Activated CD4-positive, alpha-beta T cell treated with anti-CD3 and anti-CD28 coated beads for 48 hours (primary cell): ENCODE measurements around the gene RASSF1.

Source experiments
- DNase-seq: peaks from one replicate; pipeline ENCODE4 v3.0.0-alpha.2; 2020

RASSF1 gene

DNA sequence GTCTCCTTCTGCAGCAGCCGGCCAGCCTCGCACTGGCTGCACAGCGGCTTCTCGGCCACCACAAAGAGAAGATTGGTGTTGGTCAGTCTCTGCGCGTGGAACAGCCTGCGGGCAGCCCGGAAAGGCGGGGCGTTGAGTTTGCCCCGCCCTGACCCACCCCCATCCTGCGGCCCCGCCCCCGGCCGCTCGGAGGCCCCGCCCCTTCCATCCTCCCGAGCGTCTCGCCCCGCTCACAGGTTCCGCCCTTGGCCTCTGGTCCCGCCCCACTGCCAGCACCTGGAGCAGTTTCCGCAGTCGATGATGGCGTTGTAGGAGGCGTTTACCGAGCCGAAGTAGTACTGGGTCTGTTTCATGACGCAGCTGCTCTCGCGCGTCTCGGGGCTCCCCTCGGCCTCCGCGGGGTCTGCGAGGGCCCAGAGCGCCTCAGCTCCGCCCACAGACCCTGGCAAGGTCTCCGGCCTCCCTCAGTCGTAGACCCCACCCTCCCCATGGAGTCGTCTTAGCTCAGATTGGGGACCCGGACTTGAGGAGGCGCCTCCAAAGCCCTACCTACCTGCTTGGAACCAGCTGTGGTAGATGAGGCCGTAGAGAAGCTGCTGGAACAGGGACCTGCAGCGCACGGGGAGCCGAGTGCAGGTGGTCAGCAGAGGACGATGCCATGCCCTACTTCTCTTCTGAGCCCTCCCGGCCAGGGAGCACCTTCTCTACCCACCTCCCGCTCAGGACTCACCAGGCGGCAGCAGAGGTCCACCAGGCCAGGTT lies 24.6 kb upstream of the RASSF1 start:
- DNase-seq = peak; percentile 96

DNA sequence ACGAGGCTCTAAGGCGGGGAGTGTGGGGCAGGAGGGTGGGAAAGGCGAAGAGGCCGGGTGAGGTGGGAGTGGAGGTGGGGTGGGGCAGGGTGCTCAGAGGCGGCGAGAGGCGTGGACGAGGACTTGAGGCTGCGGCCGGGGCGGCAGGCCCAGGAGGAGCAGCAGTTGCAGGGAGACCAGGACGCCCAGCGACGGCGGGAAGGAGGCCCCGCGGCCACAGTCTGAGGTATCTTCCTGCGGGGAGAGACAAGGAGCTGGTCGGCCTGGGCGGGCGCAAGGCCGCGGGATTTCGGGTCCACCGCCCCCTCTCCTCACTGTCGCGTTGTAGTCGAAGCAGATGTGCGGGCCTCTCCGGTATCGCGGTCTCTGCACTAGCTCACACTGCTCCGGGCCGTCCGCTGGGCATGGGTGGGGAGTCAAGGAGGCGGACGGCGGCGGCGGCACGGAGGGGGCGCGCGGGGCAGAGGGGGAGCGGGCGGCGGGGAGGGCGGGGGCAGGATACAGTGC lies 24.0 kb upstream of the RASSF1 start:
- no peak for DNase-seq

DNA sequence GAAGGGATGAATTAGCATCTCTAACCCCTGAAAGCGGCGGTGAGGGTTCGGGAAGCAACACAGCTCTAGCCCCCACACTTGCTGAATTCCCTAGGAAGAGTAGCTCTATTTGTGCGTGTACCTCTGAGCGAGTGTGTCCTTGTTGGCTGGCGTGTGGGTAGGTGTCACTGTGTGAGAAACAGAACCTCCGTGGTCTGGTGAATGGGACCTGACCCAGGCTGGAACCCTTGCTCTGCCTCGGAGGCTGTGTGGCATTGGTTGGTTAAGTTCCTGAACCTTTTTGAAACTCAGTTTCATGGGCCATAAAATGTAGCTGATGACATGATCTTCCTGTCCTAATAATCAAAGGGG lies 19.1 kb upstream of the RASSF1 start:
- DNase-seq = no peak

DNA sequence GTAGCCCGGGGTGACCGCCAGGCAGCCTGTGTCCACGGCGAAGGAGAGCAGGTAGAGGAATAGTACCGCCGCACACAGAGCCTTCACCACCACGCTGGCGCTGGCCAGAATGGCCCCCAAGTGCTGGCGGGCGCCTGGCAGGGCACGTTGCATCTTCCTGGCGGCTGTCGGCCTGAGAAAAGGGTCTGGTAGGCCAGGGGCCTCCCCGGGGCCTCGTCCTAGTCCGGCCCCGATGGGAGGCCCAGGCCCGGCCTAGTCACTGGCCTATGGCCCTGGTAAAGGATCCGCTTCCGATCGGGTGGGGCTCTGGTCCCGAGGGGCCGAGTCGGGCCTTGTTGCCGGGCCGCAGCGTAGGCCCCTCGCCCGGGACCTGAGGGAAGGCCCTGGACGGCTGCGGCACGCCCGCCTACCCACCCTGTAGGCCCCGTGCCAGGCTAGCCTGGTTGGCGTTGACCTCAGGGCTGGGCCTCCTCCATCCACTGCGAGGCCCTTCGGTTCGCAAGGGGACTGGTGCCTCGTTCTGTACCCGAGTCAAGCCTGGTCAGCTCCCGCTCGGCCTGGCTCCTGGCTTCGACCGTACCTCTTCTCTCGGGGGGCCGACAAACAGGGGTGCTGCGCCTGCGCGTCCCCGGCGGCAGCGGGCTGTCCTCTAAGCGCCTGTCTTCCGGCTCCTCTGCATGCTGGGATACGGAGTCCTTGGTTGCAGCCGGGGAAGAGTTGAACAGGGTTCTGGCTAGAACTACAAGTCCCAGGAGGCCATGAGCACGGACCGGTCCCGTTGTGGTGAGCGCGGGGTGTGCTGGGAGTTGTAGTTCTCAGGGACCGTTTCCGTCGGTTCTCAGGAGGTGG lies 18.5 kb upstream of the RASSF1 start, which contains the start of gene TMEM115:
TSS of gene TMEM115 (minus strand) at position 611 of the 849 bp plus-strand sequence. CDS start at position 153, 458 bp downstream.
- DNase-seq = peak; percentile 96

DNA sequence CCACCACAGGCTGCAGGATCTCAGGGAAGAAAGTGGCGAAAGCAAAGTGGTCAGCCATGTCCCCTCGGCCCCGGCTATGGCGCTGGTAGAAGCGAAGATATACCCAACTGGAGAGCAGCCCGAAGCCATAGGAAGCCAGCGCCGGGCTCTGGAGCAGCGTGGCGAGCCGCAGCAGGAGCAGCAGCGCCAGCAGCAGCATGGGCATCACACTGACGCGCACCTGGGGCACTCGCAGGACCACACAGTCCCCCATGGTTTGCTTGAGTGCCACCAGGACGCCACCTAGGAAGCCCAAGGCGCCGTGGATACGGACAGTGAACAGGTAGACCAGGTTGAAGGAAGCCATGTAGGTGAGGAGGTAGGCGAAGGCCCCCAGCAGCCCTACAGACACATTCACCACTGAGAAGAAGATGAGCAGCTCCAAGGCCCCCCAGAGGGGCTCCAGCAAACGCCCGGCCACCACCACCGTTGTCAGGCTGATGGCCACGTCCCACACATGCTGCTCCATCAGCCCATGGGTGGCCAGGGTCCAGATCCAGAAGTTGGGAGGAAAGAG lies 17.8 kb upstream of the RASSF1 start:
- no peak for DNase-seq

DNA sequence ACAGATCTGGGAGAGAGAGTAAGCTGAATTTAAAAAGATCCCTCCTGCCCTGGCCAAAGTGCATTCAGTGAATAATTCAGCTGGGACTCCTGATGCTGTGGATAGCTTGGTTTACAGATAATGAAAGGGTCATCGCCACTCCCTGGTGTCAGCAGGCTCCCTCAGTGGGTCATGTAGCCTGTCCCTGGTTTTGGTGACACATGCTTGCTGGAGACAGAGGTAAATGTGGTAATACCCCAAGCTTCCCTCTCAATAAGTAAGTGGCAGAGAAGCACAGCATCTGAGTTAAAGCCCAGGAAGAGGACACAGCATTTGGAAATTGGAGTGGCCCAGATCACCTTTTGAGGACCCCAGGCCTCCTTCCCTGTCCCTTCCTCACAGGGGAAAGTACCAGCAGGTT lies 16.8 kb upstream of the RASSF1 start:
- no peak for DNase-seq

DNA sequence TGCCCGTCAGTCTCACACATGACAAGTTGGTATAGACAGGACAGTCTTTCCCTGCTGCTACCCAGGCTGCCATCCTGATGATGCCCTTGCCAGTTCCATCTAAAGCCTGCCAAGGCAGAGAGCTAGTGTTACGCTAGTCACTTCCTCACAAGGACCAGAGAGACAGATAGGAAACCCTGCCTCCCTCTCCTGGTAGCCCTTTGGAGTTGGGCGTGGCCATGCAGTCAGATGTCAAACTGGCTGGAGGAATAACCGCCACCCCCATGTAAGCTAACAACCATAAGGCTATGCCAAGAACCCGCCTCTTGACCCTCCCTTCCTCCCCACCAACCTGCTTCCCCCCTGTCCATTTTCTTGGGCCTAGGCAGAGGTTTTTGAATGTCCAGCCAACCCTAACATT lies 15.9 kb upstream of the RASSF1 start:
- DNase-seq = no peak

DNA sequence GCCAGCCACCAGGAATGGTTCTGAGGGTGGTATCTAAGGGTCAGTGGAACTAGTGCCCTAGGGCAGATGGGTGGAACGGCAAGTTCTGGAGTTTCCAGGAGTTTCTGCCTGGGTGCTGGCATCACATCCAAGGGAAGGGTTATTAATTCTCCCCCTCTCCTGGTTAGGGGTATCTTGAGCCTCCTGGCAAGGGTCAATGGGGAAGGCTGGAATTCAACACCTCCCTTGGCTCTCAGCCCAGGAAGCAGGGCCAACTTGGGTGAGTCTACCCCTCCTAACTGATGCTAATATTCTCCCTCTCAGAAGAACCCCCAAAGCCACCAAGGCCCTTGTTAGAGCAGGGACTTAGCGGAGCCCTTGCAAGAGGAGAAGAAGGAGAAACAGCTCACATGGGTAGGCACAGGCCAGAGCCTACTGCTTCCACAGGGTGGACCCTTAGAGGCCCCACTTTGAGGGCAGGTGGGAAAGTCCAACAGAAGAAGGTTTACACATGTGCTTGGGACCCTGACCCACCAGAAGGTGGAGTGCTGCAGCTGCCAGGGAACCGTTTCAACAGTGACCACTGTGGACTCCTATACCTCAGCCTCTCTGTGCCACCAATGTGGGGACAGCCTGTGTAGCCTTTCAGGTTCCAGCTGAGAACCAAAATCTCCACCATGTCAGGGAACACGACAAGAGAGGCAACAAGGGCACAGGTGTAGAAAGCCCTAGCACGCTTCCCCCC lies 15.4 kb upstream of the RASSF1 start:
- no peak for DNase-seq

DNA sequence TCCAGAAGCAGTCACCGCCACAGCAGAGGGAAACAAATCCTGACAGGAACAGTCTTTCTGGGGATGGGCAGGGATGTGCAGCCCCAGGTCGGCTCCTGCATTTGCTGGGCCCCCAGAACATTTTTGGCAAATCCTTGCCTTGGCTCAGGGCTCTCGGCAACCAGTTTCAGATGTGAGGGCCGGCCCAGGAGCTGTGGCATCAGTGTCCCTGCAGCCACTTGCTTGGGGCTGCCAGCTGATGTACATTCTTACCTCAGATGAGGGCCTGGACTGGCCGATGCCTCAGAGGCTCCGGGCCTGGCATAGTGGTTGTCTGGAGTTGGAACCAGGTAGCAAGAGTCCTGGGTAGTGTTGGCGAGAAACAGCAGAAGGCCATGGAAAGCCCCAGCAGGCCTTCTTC lies 14.2 kb upstream of the RASSF1 start:
- no peak for DNase-seq

DNA sequence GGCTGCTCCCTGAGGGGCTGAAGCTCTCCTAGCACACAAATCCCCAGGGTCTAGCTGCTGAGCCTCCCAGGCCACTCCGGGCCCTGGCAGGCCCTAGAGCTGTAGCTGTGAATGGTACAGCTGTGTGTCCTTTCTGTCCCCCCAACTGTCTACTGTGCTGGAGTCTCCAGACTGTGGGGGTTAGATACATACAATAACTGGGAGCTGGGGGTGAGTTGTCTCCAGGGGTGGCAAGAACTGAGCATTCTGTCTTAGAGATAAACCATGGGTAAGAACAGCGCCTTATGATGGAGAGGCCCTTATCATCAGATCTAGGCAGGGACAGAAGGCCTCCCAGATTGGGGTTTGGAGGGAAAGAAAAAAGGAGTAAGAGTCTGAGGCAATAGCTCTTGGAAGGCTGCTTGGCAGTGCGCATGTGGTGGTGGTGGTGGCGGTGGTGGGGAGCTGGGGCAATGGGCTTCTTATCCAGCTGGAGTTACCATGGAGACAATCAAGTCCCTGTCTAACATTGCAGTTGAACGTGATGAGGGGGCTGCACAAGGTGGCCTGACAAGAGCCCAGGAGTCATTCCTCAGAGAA lies 13.6 kb upstream of the RASSF1 start:
- DNase-seq = no peak

DNA sequence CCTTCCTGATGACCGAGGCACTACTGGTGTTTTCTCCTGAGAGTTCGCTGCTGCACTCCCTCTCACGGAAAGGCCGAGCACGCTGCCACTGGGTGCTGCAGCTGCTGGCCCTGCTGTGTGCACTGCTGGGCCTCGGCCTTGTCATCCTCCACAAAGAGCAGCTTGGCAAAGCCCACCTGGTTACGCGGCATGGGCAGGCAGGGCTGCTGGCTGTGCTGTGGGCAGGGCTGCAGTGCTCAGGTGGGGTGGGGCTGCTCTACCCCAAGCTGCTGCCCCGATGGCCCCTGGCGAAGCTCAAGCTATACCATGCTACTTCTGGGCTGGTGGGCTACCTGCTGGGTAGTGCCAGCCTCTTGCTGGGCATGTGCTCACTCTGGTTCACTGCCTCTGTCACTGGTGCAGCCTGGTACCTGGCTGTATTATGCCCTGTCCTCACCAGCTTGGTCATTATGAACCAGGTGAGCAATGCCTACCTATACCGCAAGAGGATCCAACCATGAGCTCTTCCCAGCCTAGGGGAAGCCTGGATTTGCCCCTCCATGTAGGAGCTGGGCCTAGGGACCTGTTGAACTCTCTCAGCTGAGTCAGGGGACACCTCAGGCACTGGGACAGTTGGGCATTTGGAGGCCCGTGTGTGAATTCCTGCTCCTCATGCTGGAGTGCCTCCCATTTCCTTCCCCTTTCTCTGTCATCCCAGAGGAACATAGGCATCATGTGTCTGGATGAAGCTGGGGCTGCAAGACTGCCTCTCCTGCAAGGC lies 12.8 kb upstream of the RASSF1 start:
- no peak for DNase-seq

DNA sequence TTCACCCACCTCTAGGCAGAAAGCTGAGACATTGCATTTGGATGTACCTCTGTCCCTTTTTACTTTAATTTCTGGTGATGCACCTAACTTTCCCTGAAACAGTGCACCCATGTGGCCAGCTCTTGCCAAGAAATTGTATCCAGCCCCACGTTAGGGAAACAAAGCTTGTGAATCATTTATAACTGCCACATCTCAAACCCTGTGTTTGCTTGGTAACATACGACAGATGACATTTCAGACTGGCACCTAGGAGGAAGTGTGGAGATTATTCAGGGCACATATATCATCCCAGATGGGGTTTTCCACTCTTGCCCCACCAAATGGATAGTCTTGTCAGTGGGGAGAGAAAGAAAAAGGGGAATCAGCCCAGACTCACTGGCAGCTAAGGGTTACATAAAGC lies 12.1 kb upstream of the RASSF1 start:
- DNase-seq = peak; percentile 38

DNA sequence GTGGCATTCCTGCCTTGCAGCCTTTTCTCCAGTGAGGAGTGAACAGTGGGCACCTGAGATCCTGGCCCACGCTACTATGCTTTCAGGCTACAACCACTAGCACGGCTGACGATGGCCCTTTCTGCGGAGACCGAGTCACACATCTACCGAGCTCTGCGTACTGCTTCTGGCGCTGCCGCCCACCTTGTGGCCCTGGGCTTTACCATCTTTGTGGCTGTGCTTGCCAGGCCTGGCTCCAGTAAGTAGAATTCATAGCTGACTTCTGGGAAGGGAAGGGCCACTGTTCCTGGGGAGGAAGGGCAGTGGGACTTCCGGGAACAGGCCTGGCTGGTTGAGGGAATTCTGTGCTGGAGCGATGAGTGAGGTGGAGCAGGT lies 10.7 kb upstream of the RASSF1 start:
- no peak for DNase-seq

DNA sequence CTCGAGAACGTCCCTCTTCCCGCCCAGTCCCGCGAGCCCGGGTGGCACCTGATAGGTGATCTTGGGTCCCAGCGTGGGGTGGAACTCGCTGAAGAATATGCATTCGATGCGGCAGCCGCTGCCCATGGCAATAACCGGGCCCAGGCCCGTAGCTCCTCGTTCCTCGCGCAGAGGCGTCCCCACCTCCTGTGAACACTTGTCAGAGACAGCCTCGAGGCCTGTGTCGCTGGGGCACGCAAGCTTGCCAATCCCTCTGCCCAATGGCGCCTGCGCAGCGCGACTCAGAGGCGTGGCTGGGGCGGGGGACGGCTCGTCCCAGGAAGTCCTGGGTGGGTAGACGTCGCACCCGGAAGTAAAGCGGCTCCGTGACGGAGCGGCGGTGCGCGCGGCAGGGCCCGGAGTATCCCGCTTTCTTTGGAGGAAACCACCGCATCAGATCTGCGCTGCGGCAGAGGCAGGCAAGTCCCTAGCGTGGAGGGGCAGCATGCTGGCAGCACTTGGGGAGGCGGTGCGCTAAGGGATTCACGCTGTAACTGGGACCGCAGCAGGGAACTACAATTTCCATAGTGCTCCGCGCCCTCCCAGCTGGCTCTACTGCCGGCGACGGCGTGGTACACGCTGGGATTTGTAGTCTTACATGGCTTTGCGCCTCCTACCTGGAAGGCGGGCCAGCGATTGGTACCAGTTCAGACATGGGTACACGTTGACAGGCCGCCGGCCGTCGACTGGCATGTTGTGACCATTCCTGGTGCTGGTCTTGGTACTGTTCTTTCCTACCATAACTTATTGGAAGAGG lies 10.1 kb upstream of the RASSF1 start, which contains the start of the genes CYB561D2 and NPRL2:
TSS of gene CYB561D2 (plus strand) at position 336 of the 796 bp plus-strand sequence. CDS start 572 bp downstream, outside the sequence.
TSS of gene NPRL2 (minus strand) at position 249 of the 796 bp plus-strand sequence. CDS start at position 126, 123 bp downstream.
- peak; percentile 99 for DNase-seq

DNA sequence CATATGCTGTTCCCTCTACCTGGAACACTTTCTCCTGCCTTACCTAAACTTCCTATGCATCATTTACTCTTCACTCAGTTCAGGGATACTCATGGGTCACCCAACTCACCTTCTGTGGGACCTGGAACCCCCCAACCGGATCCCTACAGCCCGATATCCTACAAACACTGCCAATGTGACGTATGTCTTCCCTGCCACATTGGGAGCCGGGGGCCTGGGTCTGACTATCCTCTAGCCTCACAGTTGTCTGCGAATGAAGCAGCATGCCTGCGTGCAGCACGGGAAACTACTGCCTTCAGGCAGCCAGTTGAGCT lies 9.5 kb upstream of the RASSF1 start:
- no peak for DNase-seq

DNA sequence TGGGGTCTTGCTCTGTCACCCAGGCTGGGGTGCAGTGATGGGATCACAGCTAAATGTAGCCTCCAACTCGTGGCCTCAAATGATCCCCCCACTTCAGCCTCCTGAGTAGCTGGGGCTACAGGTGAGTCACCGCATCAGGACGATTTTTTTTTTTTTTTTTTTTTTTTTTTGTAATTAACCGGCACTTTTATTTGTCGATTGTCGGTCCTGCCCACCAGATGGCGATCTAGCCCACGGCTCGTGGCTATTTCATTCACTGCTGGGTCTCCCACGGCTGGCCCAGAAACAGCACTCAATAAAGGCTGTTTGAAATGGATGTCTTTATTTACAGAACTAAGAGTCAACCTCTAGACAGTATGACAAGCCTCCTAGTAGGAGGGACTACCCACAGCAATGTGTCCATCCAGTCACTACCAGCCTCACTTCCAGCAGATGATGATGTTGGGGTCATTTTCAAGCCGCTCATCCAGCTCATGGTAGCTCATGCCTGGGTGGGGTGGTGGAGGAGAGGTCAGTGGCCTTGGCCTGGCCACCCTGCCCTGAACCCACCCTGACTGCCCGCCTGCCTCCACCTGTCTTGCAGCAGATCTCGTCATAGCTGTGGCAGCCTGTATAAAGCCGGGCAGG lies 6.7 kb upstream of the RASSF1 start:
- peak; percentile 82 for DNase-seq

DNA sequence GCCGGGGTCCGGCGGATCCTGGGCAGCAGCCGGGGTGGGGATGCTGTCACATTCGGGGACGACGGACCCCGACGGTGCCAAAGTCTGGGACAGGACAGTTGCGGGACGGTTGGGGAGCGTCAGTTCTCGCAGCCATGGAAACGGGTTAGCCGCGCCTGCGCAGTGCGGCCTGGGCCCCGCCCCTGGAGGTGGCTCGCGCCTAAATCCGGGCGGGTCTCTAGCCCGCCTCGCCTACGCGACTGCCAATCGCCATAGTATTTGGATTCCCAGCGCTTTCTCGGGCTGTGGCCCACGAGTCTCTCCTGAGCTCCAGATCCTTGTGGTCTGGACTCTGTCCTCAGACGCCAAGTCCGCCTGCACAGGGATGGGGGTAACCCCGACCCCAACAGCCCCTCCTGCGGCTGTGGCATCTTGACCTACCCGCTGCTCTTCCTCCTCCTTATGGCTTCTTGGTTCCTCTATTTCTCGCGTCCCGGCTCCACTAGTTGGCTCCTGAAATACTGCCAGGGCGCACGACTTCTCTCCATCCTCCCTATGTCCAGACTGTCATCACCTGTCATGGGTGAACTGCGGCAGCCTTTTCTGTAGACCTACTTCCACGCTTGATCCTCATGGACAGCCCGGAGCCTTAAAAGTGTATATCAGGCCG lies 5.1 kb upstream of the RASSF1 start, which contains the start of gene ZMYND10:
TSS of gene ZMYND10 (minus strand) at position 147 of the 649 bp plus-strand sequence. CDS start 153 bp downstream, outside the sequence.
- peak; percentile 87 for DNase-seq

DNA sequence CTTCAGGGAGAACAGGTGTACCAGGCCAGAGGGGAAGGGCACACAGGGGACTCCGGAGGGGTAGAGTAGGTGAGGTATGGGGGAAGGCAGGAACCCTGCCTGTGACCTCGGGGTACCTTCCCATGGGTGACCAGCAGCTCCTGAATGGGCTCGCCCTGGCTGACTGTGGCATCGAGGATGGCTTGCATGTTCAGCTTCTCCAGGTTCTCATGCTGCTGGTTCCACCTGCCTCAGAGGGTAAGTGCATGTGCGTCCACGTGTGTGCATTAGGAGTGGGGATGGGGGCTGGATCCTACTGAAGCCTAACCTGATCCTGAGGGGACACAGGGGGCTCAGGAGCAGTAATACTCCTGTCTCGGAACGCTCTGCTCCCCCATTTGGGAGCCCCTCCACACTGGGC lies 4.4 kb upstream of the RASSF1 start:
- DNase-seq = no peak

DNA sequence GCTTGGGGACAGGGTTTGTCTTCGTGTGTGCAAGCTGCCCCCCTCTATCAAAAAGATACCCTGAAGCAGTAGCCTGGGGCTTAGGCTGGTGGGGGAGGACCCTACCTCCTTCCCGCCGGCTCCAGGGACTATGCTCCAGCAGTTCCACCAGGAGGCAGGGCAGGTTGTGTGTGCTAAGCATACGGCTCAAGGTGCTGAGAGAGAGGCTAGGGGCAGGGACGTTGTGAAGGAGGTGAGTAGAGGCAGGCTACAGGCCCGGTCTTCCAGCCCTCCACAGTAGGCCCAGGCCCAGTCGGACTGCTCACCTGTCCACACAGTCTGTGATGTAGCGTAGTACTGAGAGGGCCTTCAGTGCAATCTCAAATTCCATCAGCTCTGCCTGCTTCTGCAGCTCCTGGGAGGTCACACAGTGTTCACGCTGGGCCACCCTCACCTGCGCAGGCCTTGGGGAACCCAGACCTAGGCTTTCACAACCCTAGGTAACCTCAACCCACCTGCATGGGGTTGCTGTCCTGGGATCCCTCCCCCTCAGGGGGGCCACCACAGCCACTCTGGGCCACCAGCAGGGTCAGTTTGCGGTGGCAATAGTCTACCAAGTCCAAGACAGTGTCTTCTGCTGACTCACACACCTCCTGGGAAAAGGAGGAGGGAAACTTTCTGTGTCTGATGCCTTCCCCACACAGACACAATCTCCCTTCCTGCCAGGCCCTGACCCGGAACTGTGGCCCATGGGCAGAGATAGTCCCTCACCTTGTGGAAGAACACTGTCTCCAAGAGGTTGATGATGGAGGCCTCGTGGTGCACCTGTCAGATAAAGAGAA lies 2.4 kb upstream of the RASSF1 start:
- no peak for DNase-seq
